Activated CD8-positive, alpha-beta memory T cell treated with anti-CD3 and anti-CD28 coated beads for 24 hours (primary cell): ENCODE results near the gene SNX1.

Experiments used
- DNase-seq: peaks from one replicate; pipeline ENCODE4 v3.0.0-alpha.2; 2020

SNX1 gene

DNA sequence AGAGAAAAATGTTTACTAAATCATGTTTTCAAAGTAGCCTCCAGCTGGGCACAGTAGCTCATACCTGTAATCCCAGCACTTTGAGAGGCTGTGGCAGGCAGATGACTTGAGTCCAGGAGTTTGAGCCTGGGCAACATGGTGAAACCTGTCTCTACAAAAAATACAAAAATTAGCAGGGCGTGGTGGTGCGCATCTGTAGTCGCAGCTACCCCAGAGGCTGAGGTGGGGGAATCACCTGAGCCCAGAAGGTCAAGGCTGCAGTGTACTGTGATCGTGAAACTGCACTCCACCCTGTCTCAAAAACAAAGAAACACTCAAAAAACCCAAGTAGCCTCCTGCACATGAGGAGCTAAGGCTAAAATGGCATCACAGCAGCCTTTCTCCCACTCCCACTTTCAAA is 68.7 kb downstream of the SNX1 start:
- no peak for DNase-seq

DNA sequence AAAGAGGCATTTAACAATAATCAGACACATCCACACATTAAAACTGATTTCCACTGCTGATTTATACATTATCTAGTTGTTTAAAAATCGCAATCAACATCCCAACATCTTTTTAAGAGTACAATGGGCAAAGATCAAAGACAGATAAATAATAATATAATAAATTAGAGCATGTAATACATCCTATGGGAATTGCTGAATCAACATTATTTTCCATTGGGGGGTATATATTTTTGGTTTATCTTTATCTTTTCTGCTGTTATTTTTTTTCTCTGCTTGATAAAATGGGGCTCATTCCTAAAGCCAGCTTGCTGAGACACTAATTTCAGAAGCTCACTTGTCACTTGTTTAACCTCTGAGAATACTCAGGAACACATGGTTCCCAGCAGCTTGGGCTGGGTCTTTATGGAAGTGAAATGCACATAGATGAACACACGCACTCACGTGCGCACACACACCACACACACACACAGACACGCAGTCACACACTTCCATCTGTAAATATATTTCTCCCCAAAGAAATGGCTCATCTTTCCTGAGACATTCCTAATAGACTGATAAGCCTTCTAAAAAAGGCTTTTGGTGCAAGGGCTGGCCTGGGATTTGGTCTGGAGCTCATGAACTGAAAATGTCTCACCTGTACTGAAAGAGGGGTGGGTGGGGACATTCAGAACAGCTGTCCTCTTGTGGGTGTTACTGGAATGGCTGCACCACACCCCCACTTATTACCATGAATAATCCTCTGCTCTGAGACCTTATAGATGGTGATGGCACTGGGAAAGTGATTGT is 70.5 kb downstream of the SNX1 start:
- no peak for DNase-seq

GRCh38 chr15:64180235-64180824 is 84.5 kb downstream of the SNX1 start:
- DNase-seq, result no peak

GRCh38 chr15:64182859-64183370 is 87.1 kb downstream of the SNX1 start:
- no peak for DNase-seq

GRCh38 chr15:64185146-64185911 is 89.5 kb downstream of the SNX1 start:
- DNase-seq, result no peak

- DNase-seq, result no peak
Observed at GRCh38 chr15:64187396-64188191, 91.8 kb downstream of the SNX1 start.
